SU-DHL-6 (cell line): ENCODE results near the gene RUVBL1.

Source experiments
- H2AFZ ChIP-seq: fragments of 200-600 bp; sonication (generic); 2 replicates; pipeline ENCODE4 v1.6.1; 2014; ENCODE audit warnings: low read depth, mild to moderate bottlenecking, moderate library complexity, mixed read lengths, antibody characterized with exemption, low read length; ENCODE audit not compliant: severe bottlenecking
- H3F3A ChIP-seq: fragments of 200-600 bp; shearing (Covaris generic); 2 replicates; pipeline ENCODE4 v1.6.0; 2016; ENCODE audit warnings: antibody characterized with exemption, mild to moderate bottlenecking; ENCODE audit not compliant: insufficient read depth
- H3K27ac ChIP-seq: fragments of 200-600 bp; sonication (generic); 2 replicates; pipeline ENCODE4 v1.5.1; 2016; ENCODE audit warnings: low read depth, mild to moderate bottlenecking, low read length, moderate library complexity, mixed read lengths
- H3K27me3 ChIP-seq: fragments of 200-600 bp; sonication (generic), shearing (Covaris generic); 2 replicates; pipeline ENCODE4 v1.6.0; 2014; ENCODE audit warnings: mild to moderate bottlenecking, low read length
- H3K36me3 ChIP-seq: fragments of 200-600 bp; sonication (generic); 2 replicates; pipeline ENCODE4 v1.6.1; 2014; ENCODE audit warnings: mild to moderate bottlenecking, low read length, mixed read lengths
- H3K4me2 ChIP-seq: fragments of 300-600, 200-600 bp; shearing (Covaris generic), sonication (generic); 2 replicates; pipeline ENCODE4 v1.6.0; 2014; ENCODE audit warnings: low read length, low read depth, mild to moderate bottlenecking; ENCODE audit not compliant: poor library complexity, severe bottlenecking
- H3K4me3 ChIP-seq: fragments of 200-600 bp; sonication (generic); 2 replicates; pipeline ENCODE4 v1.5.1; 2014; ENCODE audit warnings: antibody characterized with exemption, low read length, mild to moderate bottlenecking, mixed read lengths; ENCODE audit not compliant: insufficient read depth, poor library complexity, severe bottlenecking
- H3K79me2 ChIP-seq: fragments of 200-600 bp; sonication (generic); 2 replicates; pipeline ENCODE4 v1.6.1; 2014; ENCODE audit warnings: mild to moderate bottlenecking, low read length, moderate library complexity; ENCODE audit not compliant: insufficient read depth
- H3K9ac ChIP-seq: fragments of 200-600 bp; sonication (generic); 2 replicates; pipeline ENCODE4 v1.7.0; 2014; ENCODE audit warnings: mild to moderate bottlenecking, low read length
- H3K9me2 ChIP-seq: fragments of 200-600 bp; sonication (generic); replicated peaks from 2 replicates; pipeline ENCODE4 v1.6.1; 2014; ENCODE audit warnings: low read length; ENCODE audit not compliant: insufficient read depth
- H3K9me3 ChIP-seq: fragments of 200-600 bp; sonication (generic); 2 replicates; pipeline ENCODE4 v1.6.1; 2014; ENCODE audit warnings: low read length, mixed read lengths; ENCODE audit not compliant: insufficient read depth
- H4K20me1 ChIP-seq: fragments of 200-600 bp; sonication (generic); 2 replicates; pipeline ENCODE4 v1.6.1; 2014; ENCODE audit warnings: low read depth, mild to moderate bottlenecking, antibody characterized with exemption, low read length, moderate library complexity, mixed read lengths
- EZH2phosphoT487 ChIP-seq: fragments of 200-600 bp; sonication (generic), shearing (Covaris generic); conservative IDR thresholded peaks from 2 replicates; pipeline ENCODE4 v1.6.1; 2018; ENCODE audit warnings: mild to moderate bottlenecking, antibody characterized with exemption, low read length, moderate library complexity, mixed read lengths
- TF ChIP-seq, protein P1 (sequence below): fragments of 200-600 bp; sonication (generic); IDR thresholded peaks from one replicate; pipeline ENCODE4 v1.5.1; 2017; ENCODE audit warnings: antibody characterized with exemption, mild to moderate bottlenecking, low read length, moderate library complexity; ENCODE audit not compliant: insufficient read depth, poor library complexity, severe bottlenecking

The RUVBL1 gene

DNA sequence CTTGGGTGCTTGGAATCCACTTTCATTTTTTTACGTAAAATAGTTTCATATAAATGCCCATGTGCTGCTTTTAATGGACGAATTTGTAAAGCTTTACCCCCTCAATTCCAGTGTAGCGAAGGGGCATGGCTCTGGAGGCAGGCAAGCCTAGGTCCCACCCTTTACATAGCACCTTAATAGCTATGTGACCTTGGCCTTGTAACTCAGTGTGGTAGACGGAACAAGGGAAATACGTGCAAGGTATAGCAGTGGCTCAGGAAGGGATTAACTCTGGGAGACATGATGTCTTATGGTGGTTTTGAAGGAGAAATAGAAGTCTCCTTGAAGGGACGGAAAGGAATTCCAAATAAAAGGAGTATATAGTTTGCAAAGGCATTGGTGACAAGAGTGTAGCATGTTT is 70.0 kb downstream of the RUVBL1 start:
- H3K36me3 ChIP-seq: peaks cover 5% of the 10 kb centered on the region; the same call in 1 of the 2 replicates
- H3F3A ChIP-seq: no peaks in the 10 kb centered on the region; the same call in 1 of the 2 replicates
- no peaks in the 10 kb centered on the region for H4K20me1 ChIP-seq

DNA sequence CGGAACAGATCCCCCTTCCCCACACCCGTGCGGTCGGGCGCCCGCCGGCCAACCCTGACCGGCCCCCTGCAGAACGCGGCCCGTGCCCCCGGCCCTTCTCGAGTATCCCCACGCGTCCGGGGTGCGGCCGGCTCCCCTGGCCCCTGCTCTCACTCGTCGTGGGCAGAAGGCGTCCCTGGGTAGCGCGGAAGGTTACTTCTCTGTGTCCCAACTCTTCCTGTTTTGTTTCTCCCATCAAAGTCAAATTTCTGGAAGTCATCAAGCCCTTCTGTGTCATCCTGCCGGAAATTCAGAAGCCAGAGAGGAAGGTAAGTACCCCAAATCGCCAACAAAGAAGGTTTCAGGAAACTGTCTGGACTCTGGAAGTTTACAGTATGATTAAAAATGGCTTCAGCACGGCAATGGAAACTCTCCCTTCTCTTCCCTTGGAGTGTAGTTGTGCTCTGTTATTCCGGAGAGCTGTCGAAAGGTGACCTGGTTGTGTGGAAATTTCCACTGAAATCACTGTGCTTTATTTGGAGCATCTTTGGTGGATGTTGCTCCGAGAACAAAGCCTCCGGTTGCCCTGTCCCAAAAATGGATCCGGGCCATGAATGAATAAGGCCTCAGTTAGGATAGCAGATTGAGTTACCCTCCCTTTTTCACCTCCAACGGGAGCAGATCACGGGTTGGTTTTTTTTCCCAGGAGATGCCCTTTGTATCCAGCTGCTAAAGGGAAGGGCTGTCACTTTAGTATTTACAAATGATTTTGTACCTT is 70.8 kb downstream of the RUVBL1 start:
- Histone ChIP-seq H3K36me3 (peaks cover 5% of the 10 kb centered on the region; the same call in 1 of the 2 replicates), H4K20me1 (no peaks in the 10 kb centered on the region), H3K4me3 (peak overlapping the region; percentile 96), H3K9me2 (no peaks in the 10 kb centered on the region), H3F3A (no peaks in the 10 kb centered on the region; the same call in 1 of the 2 replicates), H2AFZ (peak overlapping the region; percentile 36), H3K9me3 (no peaks in the 10 kb centered on the region), H3K27ac (peak overlapping the region; percentile 50), H3K9ac (peak overlapping the region; percentile 98), H3K4me2 (peak overlapping the region; percentile 88), H3K79me2 (peaks cover 43% of the 10 kb centered on the region), H3K27me3 (no peaks in the 10 kb centered on the region)
- TF ChIP-seq, protein P1, sequence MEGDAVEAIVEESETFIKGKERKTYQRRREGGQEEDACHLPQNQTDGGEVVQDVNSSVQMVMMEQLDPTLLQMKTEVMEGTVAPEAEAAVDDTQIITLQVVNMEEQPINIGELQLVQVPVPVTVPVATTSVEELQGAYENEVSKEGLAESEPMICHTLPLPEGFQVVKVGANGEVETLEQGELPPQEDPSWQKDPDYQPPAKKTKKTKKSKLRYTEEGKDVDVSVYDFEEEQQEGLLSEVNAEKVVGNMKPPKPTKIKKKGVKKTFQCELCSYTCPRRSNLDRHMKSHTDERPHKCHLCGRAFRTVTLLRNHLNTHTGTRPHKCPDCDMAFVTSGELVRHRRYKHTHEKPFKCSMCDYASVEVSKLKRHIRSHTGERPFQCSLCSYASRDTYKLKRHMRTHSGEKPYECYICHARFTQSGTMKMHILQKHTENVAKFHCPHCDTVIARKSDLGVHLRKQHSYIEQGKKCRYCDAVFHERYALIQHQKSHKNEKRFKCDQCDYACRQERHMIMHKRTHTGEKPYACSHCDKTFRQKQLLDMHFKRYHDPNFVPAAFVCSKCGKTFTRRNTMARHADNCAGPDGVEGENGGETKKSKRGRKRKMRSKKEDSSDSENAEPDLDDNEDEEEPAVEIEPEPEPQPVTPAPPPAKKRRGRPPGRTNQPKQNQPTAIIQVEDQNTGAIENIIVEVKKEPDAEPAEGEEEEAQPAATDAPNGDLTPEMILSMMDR: no peak
- no peak for TF ChIP-seq EZH2phosphoT487

More for the DNA sequence above, 70.0 kb downstream of the RUVBL1 start:
- no peaks in the 10 kb centered on the region for H3K27me3 ChIP-seq
- H3K27ac ChIP-seq: no peak overlapping the region
- H3K4me3 ChIP-seq: peak overlapping the region; percentile 96
- peaks cover 43% of the 10 kb centered on the region for H3K79me2 ChIP-seq
- no peaks in the 10 kb centered on the region for H3K9me3 ChIP-seq
- H3K9ac ChIP-seq: peak overlapping the region; percentile 98
- no peaks in the 10 kb centered on the region for H3K9me2 ChIP-seq
- H2AFZ ChIP-seq: no peak overlapping the region
- TF ChIP-seq, protein P1: no peak
- TF ChIP-seq EZH2phosphoT487: no peak
- H3K4me2 ChIP-seq: peak overlapping the region; percentile 88

DNA sequence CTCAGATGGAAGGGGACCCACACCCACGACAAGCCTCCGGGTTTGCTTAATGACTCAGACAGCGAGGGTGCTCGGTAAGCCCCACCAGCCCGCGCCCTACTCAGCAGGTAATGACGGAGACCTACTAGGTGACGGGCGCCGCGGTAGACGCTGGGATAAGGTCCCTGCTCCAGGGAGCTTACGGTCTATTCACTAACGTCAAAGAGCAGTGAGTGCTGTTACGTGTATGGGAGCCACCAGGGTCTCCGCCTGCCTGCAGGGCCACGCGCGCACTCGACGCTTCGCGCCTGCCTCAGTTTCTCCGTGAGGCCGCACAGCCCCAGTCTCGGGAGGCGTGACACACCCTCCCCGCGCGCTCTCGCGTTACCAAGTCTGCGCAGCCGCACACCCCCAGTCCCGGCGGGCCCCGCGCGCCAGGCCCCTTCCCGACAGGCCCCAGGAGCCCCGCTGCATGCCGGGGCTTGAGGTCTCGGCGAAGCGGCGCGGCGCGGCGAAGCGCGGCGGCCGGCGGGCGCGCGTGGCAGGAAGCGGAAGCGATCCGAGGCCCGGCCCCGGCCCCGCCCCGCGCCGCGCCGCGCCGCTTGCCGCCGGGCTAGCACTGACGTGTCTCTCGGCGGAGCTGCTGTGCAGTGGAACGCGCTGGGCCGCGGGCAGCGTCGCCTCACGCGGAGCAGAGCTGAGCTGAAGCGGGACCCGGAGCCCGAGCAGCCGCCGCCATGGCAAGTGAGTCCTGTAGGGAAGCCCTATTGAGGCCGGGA is 71.6 kb downstream of the RUVBL1 start, which contains the start of gene SEC61A1:
SEC61A1 (plus strand) TSS at position 601 of the 758 bp plus-strand sequence; CDS start at position 717, 116 bp downstream.
- Histone ChIP-seq H3K27ac (peak within 1 kb of the TSS; percentile 50), H3K4me2 (peak within 1 kb of the TSS; percentile 88), H4K20me1 (no peaks in the 10 kb centered on the region), H3K36me3 (peaks cover 5% of the 10 kb centered on the region; the same call in 1 of the 2 replicates), H3K79me2 (peaks cover 43% of the 10 kb centered on the region), H3K9me2 (no peaks in the 10 kb centered on the region), H2AFZ (peak within 1 kb of the TSS; percentile 82), H3K9ac (peak within 1 kb of the TSS; percentile 98), H3F3A (no peaks in the 10 kb centered on the region; the same call in 1 of the 2 replicates), H3K9me3 (no peaks in the 10 kb centered on the region), H3K27me3 (no peaks in the 10 kb centered on the region), H3K4me3 (peak within 1 kb of the TSS; percentile 96)
- no peak for TF ChIP-seq EZH2phosphoT487
- TF ChIP-seq, protein P1: no peak
